ENCODE results near the gene TRIO.

TRIO gene

DNA sequence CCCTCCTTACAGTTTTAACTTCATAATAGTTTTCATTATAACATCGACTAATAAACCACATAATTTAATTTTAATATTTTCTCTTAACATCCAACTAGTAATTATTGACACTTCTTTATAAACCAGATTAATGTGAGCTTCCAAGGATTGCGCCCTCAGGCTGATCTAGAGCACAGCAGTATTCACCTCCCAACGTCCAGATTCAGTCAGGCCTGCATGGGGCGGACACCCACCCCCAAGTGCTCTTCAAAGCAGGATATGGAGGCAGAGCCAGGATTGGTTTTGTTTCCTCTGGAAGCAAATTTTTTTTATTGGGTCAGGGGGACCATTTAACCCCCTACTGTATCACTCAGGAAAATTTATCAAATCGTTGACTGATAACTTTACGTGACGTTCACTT is 215.4 kb downstream of the TRIO start:
- H4K20me1 ChIP-seq (ENCODE audit: insufficient read depth, low read length) = no peaks in the 10 kb centered on the region
- no peaks in the 10 kb centered on the region for H3K9me3 ChIP-seq (replicated peaks; ENCODE audit: insufficient read depth, low read length)
- H3K4me2 ChIP-seq (ENCODE audit: low read depth, low read length) = no peak overlapping the region
- H3K27me3 ChIP-seq (replicated peaks; ENCODE audit: insufficient read depth, low read length) = no peaks in the 10 kb centered on the region
- TF ChIP-seq EZH2 (optimal IDR thresholded peaks at IDR 0.05; ENCODE audit: low read depth, low read length) (no peak), EZH2phosphoT487 (IDR thresholded peaks at IDR 0.05; ENCODE audit: low read length) (no peak)
- TF ChIP-seq, protein P1, sequence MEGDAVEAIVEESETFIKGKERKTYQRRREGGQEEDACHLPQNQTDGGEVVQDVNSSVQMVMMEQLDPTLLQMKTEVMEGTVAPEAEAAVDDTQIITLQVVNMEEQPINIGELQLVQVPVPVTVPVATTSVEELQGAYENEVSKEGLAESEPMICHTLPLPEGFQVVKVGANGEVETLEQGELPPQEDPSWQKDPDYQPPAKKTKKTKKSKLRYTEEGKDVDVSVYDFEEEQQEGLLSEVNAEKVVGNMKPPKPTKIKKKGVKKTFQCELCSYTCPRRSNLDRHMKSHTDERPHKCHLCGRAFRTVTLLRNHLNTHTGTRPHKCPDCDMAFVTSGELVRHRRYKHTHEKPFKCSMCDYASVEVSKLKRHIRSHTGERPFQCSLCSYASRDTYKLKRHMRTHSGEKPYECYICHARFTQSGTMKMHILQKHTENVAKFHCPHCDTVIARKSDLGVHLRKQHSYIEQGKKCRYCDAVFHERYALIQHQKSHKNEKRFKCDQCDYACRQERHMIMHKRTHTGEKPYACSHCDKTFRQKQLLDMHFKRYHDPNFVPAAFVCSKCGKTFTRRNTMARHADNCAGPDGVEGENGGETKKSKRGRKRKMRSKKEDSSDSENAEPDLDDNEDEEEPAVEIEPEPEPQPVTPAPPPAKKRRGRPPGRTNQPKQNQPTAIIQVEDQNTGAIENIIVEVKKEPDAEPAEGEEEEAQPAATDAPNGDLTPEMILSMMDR (IDR thresholded peaks at IDR 0.05; ENCODE audit: low read length) = no peak
- H3K36me3 ChIP-seq (replicated peaks; ENCODE audit: insufficient read depth, low read length) = no peaks in the 10 kb centered on the region
- no peaks in the 10 kb centered on the region for H3F3A ChIP-seq (ENCODE audit: insufficient read depth, low read length)
- H3K27ac ChIP-seq (ENCODE audit: low read length) = no peak overlapping the region
- H3K9me2 ChIP-seq (replicated peaks; ENCODE audit: insufficient read depth, low read length) = no peaks in the 10 kb centered on the region
- H3K4me3 ChIP-seq (ENCODE audit: low read length) = no peak overlapping the region
- H3K4me1 ChIP-seq (ENCODE audit: low read length) = peaks cover 8% of the 10 kb centered on the region
- no peaks in the 10 kb centered on the region for H3K79me2 ChIP-seq (ENCODE audit: low read length)
- DNase-seq = no peak
- no peak overlapping the region for H2AFZ ChIP-seq (ENCODE audit: low read length)
- H3K9ac ChIP-seq (ENCODE audit: low read length) = no peak overlapping the region

DNA sequence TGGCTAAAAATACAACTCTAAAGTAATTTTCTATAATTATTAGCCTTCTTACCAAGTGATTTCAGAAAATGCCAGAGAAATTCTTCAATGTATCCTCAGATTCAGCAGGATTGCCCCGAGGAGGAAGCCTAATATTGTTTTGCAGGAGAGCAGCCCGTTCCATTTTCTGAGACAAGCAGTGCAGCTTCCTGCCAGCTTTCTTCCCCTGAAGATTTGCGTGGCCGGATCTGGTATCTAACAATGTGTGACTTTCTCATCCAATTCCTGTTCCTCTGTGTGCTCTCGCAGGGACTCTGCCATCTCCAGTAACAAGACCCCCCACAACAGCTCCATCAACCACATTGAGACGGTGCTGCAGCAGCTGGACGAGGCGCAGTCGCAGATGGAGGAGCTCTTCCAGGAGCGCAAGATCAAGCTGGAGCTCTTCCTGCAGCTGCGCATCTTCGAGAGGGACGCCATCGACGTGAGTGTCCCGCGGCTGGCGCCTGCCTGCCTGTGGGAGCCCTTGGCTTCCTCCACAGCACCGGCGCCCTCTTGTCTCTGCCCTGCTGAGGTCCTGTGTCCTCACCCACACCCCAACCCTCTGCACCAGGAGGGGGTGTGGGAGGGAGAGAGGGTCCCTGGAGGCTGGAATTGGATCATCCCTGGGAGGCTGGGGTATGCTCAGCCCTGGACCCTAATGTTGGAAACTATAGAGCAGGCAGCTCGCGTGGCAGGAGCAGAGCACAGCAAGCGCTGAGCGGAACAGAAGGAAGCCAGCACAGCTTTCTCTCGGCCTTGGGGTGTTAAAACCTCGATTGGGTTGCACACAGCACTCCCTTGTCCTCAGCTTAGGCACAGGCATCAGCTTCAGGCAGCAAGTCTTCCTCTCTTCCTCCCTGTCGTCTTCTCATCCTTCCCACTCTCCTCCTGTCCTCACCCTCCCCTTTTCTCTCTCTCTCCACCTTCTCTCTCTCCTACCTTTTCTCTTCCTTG is 216.2 kb downstream of the TRIO start:
- Histone ChIP-seq H3K4me3 (ENCODE audit: low read length) (no peak overlapping the region), H3K27me3 (replicated peaks; ENCODE audit: insufficient read depth, low read length) (no peaks in the 10 kb centered on the region), H3K27ac (ENCODE audit: low read length) (no peak overlapping the region), H3K36me3 (replicated peaks; ENCODE audit: insufficient read depth, low read length) (no peaks in the 10 kb centered on the region), H2AFZ (ENCODE audit: low read length) (no peak overlapping the region), H3F3A (ENCODE audit: insufficient read depth, low read length) (no peaks in the 10 kb centered on the region), H4K20me1 (ENCODE audit: insufficient read depth, low read length) (no peaks in the 10 kb centered on the region), H3K9me2 (replicated peaks; ENCODE audit: insufficient read depth, low read length) (no peaks in the 10 kb centered on the region), H3K4me2 (ENCODE audit: low read depth, low read length) (no peak overlapping the region), H3K4me1 (ENCODE audit: low read length) (peaks cover 8% of the 10 kb centered on the region), H3K9ac (ENCODE audit: low read length) (no peak overlapping the region), H3K9me3 (replicated peaks; ENCODE audit: insufficient read depth, low read length) (no peaks in the 10 kb centered on the region), H3K79me2 (ENCODE audit: low read length) (no peaks in the 10 kb centered on the region)
- DNase-seq = no peak
- TF ChIP-seq, protein P1 (IDR thresholded peaks at IDR 0.05; ENCODE audit: low read length) = no peak
- TF ChIP-seq EZH2phosphoT487 (IDR thresholded peaks at IDR 0.05; ENCODE audit: low read length) (no peak), EZH2 (optimal IDR thresholded peaks at IDR 0.05; ENCODE audit: low read depth, low read length) (no peak)

DNA sequence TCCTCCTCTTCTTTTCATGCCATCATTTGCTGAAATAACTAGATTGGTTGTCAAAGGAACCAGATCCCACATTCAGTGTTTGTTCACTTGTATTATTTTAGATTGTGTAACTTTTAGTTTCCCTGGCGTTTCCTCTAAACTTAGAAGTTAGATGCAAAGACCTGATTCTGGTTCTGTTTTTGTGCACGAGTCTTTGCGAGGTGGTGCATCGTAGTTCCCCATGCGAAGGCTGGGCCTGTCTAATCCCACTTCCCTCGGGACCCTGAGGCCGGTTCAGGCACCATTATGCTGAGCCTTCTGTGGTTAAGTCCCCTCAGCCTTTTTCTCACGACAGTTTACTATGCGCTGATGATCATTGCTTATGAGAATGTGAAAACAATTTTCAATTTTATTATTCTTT is 219.3 kb downstream of the TRIO start:
- Histone ChIP-seq H3K9ac (ENCODE audit: low read length) (no peak overlapping the region), H3K9me2 (replicated peaks; ENCODE audit: insufficient read depth, low read length) (no peaks in the 10 kb centered on the region), H2AFZ (ENCODE audit: low read length) (no peak overlapping the region), H3K79me2 (ENCODE audit: low read length) (no peaks in the 10 kb centered on the region), H3K4me2 (ENCODE audit: low read depth, low read length) (no peak overlapping the region), H3F3A (ENCODE audit: insufficient read depth, low read length) (no peaks in the 10 kb centered on the region), H3K4me3 (ENCODE audit: low read length) (no peak overlapping the region), H3K4me1 (ENCODE audit: low read length) (no peaks in the 10 kb centered on the region), H3K36me3 (replicated peaks; ENCODE audit: insufficient read depth, low read length) (peaks cover 2% of the 10 kb centered on the region; the same call in 1 of the 2 replicates), H3K27me3 (replicated peaks; ENCODE audit: insufficient read depth, low read length) (no peaks in the 10 kb centered on the region), H3K9me3 (replicated peaks; ENCODE audit: insufficient read depth, low read length) (no peaks in the 10 kb centered on the region), H4K20me1 (ENCODE audit: insufficient read depth, low read length) (no peaks in the 10 kb centered on the region), H3K27ac (ENCODE audit: low read length) (no peak overlapping the region)
- TF ChIP-seq EZH2 (optimal IDR thresholded peaks at IDR 0.05; ENCODE audit: low read depth, low read length) (no peak), EZH2phosphoT487 (IDR thresholded peaks at IDR 0.05; ENCODE audit: low read length) (no peak)
- TF ChIP-seq, protein P1 (IDR thresholded peaks at IDR 0.05; ENCODE audit: low read length) = no peak
- no peak for DNase-seq
